Fibroblast of skin of scalp (primary cell): ENCODE measurements around the gene EPHA4. TPM values are rescaled to one million over a fixed set of nuclear protein-coding genes. Genes with fewer than 3 reads are reported as not detected.

Source experiments
- DNase-seq: peaks from one replicate; pipeline ENCODE4 v3.0.0-alpha.2; 2013
- polyA plus RNA-seq, 2 experiments: library from polyadenylated mRNA; unstranded; fragments of 120-200 nt; gene quantifications; one replicate each; pipeline ENCODE4 v1.2.1, GENCODE V29; 2013; ENCODE audit not compliant: insufficient read length in 2 of 2

The EPHA4 gene
- polyA plus RNA-seq (2013, experiment 1 of 2; ENCODE audit: insufficient read length) = 1.7 TPM
- polyA plus RNA-seq (2013, experiment 2 of 2; ENCODE audit: insufficient read length) = 2.0 TPM

DNA sequence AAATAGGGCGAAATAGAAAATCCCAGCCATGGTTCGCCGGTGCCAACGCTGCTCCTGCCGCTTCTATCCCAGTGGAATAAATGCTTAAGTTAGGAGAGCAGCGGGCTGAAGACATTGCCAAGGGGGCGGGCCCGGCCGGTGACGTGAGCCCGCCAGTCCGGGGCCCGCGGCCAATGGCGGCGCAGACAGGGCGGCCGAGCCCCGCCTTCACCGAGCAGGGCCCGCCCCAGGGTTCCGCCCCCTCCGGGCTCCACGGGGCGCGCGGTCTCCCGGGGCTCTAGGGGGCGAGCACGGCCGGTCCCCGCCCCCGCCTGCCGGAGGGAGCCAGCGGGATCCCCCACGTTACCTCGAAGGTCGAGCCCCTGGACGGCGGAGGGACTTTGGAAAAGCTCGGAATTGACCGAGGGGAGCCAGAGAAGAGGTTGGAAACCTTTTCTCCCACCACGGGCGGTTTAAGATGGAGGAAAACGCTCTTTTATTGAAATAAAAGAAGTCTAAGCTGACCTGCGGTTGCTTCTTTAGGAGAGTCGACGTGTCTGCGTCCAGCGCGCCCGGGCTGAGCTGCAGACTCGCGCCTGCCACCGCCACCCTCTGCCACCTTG, at the start of gene EPHA4:
Gene EPHA4, minus strand, starts transcription at position 86 of the 602 bp plus-strand sequence. Its CDS starts 56 bp downstream, at position 30.
- DNase-seq = peak; percentile 89

DNA sequence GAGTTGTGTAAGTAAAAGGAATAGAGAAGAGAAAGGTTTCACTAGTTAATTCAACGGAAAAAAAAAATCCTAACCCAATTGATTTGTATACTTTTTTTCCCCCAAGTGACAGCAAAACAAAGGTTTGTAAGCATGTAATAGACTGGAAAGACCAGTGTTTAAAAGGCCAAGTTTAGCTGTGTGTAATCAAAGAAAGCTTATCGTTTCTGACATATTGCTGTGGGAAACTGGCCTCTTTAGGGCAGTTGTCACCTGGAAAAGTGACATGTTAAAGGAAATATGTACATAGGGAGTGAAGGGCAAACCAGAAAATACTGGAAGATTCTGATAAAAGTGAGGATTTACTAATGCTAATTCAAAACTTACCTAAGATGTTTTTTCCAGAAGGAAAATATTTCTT, 45.9 kb upstream of the EPHA4 start:
- DNase-seq = no peak

DNA sequence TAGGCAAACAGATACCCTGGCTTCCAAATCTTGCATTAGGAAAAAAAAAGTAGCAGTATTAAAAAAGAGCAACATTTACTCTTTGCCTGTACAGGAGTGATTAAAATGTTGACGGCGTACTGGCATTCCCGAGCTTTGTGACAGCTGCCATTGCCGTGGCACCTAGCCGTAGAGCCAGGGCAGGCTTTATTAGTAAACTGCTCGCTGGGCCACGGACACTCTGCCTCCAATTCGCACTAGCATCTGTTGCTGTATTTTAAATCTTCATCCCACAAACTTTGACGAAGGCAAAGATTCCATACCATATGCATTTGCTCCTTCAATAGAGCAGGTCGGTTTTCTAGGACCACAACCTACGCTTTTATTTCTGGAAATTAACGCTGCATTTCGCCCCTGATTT, 44.5 kb upstream of the EPHA4 start:
- no peak for DNase-seq

DNA sequence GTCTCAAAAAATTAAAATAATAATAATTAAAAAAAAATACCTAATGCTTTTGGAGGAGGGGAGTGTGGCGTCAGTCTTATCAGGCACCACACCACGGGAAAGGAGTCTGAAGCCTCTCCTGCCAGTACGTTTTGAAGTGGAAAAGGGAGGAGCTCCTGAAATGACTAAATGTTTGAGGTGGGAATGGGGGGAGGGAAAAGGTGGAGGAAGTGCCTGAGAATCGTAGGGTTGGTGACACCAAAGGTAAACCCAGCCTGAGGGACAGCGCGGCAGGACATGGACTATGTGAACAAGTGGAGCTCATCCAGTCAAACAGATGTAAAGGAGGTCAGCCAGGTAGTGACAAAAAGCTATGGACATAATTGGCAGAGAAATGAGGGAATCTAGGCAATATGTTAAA, 42.2 kb upstream of the EPHA4 start:
- no peak for DNase-seq

- no peak for DNase-seq
These were observed 40.7 kb upstream of the EPHA4 start for GRCh38 chr2:221612800-221613199.

DNA sequence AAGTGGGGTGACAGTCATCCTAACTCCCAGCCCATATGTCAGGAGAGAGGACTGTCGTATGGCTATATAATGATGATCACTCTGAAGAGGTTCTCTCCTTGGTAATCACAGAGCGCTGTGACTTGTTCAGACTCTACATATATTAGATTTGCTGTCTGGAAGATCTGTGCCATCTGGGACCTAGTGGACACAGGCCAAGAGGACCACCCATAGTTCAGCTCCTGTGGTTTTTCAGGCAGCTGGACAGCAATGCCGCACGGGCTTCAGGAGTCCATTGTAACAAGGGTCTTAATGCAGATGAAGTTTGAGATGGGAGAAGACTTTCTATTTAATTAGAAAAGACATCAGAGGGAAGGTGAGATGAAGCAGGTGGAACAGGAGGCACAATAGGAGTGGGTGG, 40.1 kb upstream of the EPHA4 start:
- DNase-seq = no peak

DNA sequence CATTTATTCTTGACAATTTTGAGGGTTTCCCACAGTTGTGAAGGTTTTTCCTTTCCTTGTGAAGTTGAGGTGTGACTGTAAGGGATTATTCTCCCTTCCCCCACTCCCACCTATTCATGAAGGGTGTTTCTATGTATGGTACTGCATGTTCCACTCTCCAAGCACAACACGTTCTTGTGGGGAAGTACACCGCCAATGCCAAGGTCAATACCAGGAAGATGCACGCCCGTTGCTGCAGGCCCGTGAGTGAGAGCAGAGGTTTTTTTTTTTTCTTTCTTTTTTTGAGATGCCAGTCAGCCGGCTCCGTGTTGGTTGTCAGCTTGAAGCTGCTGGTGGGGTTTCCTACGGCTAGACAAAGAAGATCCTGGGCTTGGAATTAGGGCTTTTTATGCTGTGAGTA, 38.6 kb upstream of the EPHA4 start:
- DNase-seq = no peak

- no peak for DNase-seq
These were observed 38.2 kb upstream of the EPHA4 start for GRCh38 chr2:221610255-221610654.

- no peak for DNase-seq
These were observed 36.3 kb upstream of the EPHA4 start for GRCh38 chr2:221608442-221608841.

- DNase-seq = no peak
These were observed 34.3 kb upstream of the EPHA4 start for GRCh38 chr2:221606424-221606823.

- no peak for DNase-seq
These were observed 33.7 kb upstream of the EPHA4 start for GRCh38 chr2:221605751-221606240.

DNA sequence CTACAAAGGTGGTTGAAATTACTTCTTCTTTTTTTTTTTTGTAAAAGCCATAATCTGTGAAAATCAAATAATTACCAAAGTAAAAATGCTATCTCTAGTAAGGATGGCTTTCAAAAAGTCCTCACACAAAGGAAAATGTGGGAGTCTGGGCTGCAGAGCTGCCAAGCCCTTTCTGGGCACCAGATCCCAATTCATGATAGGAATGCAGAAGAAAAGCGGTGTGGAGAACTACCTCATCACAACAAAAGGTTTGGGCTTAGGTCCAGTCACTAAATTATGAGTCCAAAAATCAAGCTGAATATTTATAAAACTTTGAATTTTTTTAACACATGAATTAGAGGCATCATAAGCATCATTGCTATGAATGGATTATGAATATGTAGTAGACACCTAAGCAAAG, 30.8 kb upstream of the EPHA4 start:
- no peak for DNase-seq

DNA sequence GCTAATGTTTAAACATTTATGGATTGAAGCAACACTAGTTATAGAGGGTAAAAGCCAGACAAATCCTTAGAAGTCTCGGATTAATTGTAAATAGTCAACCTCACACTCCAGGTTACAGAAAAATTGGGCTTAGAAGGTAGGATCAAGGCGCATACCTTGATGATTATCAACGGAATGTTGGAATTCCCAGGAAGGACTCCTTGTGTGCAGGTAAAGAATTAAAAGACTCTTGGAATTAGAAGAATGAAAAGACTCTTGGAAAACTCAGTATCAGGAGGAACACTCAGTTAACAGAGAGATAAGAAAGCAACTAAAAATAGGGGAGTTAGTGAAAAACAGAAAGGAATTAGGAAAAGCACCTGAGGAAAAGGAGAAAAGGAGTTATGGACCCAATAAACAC, 29.3 kb upstream of the EPHA4 start:
- no peak for DNase-seq

GRCh38 chr2:221600388-221600787, 28.3 kb upstream of the EPHA4 start:
- DNase-seq = no peak

GRCh38 chr2:221596192-221596591, 24.1 kb upstream of the EPHA4 start:
- peak; percentile 61 for DNase-seq

DNA sequence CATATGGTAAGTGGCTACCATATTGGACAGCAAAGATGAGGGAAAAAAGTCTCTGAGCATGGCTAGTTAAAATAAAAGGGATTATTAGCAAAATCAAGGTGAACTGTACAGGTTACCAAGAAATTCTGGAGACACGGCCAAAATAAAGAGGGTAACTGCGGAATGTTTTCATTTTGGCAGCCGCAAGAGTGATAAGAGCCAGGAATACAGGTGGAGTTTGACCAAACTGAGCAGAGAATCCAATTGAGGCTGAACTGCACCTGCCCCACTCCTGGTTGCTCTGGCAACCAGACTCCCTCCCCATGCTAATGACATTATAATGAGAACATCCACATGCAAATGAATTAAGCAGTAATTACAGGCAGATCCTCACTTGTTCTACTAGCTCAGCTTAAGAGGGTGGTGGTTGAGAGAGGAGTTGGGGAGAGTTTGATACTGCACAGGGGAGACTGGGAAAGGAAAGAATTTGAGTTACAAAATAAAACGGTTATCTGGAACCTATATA, 18.8 kb upstream of the EPHA4 start:
- no peak for DNase-seq

DNA sequence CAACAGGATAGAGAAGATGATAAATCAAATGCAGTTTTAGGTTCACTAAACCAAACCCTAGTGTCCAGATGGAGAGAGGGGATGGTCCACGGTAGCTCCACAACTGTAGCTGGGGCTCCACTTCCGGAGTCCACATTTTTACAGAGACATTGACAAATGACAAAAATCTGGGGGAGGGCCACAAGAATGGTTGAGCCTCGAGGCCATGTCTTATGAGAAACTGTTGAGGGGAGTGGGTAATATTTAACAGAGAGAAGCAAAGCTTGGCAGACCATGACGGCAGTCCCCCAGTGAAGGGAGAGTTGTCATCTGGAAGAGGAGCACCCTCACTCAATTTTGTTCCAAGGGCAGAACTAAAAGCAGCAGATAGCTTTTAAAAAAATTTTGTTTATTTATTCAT, 17.6 kb upstream of the EPHA4 start:
- no peak for DNase-seq

GRCh38 chr2:221588306-221588985, 16.3 kb upstream of the EPHA4 start:
- DNase-seq = no peak

DNA sequence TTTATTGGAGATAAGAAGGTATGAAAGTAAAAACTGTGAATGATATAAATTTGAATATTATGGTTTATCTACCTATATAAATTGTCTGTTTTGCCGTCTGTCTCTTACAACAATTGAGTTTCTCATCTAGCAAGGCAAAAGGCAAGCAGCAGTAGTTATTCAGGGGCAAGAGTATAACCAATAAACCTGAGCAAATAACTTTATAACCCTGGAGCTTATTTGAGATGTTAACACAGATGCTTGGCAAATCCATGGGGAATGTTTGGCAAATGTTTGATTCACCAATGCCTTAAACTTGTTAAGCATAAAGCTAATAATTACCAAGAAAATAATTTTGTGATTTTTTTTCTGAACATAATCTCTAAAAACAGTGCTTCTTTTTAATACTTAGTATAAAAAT, 9.9 kb upstream of the EPHA4 start:
- DNase-seq = no peak

DNA sequence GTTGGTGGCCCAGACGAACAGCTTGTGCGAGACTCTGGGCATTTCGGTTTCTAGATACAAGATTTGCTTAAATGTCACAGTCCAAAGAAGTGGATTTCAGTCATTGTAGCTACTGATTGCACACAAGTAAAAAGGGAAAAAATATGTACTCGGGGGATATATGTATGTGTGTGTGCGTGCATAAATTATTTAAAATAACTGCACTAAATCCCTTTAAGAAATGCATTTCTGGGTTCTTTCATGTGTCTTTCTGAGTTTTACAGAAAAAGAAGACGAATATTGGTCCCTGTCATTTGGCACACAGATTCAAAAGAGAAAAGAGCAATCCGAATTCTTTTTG, 2.1 kb upstream of the EPHA4 start:
- DNase-seq = no peak

DNA sequence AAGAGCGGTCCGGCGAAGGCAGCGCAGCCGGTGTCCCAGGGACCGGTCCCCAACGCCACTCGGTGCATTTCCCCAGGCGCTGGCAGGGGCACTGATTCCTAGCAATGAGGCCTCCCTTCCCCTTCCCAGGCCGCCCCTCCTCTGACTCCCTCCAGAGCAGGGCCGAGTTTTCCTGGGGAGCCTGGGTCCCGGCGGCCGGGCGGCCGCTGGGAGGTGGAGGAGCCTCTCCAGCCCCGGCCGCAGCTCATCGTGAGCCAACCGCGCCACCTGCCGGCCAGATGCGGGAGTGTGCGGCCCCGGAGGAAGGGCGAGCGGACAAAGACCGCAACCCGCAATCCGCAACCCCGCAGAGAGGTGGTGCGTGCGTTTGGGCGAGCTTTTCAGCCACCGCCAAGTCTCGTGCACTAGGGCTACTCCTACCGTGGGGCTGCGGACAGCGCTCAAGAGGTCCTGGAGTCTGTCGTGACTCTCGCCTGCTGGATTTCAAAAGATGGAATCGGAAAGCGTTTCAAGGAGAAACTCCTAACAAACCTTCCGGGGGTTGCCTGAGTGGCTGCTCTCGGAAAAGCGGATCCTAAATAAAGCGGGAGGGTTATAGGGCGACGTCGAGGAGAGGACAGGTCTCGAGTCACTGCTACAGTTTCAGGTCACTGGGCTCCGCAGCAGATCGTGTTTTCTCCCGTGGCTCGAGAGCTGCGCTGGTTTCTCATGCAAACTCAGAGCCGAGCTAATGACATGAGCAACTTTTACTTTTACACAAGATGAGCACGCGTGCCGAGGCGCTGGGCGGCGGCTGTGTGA, 1.5 kb upstream of the EPHA4 start:
- DNase-seq = peak; percentile 84

GRCh38 chr2:221572821-221573429, 821 bp upstream of the EPHA4 start:
- DNase-seq = peak; percentile 39
